Measurements from ENCODE around the gene KIRREL3.

The KIRREL3 gene

DNA sequence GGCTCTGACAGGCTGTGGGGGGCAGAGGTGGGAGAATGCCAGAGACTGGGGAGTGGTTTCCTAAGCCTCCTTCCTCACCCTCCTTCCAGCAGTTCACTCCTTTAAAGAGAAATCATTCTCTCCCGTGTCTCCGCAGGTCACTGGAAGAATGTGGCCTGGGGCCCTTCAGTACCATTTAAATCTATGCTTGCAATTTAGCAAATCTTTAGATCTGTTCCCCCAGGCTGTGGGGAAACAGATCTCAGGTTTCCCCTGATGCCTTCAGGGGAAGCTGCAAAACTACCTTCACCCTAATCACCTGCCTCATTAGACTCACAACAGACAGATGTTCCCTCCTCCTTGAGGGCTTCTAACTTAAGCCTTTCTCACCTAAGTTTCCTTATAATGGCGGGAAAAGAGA is 55.3 kb downstream of the KIRREL3 start:
- TF ChIP-seq, protein P1, sequence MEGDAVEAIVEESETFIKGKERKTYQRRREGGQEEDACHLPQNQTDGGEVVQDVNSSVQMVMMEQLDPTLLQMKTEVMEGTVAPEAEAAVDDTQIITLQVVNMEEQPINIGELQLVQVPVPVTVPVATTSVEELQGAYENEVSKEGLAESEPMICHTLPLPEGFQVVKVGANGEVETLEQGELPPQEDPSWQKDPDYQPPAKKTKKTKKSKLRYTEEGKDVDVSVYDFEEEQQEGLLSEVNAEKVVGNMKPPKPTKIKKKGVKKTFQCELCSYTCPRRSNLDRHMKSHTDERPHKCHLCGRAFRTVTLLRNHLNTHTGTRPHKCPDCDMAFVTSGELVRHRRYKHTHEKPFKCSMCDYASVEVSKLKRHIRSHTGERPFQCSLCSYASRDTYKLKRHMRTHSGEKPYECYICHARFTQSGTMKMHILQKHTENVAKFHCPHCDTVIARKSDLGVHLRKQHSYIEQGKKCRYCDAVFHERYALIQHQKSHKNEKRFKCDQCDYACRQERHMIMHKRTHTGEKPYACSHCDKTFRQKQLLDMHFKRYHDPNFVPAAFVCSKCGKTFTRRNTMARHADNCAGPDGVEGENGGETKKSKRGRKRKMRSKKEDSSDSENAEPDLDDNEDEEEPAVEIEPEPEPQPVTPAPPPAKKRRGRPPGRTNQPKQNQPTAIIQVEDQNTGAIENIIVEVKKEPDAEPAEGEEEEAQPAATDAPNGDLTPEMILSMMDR (IDR thresholded peaks at IDR 0.05; ENCODE audit: borderline replicate concordance, insufficient read depth, low read depth, low read length): no peak
- no peak overlapping the region for H3K4me3 ChIP-seq (ENCODE audit: low read depth, low read length)

DNA sequence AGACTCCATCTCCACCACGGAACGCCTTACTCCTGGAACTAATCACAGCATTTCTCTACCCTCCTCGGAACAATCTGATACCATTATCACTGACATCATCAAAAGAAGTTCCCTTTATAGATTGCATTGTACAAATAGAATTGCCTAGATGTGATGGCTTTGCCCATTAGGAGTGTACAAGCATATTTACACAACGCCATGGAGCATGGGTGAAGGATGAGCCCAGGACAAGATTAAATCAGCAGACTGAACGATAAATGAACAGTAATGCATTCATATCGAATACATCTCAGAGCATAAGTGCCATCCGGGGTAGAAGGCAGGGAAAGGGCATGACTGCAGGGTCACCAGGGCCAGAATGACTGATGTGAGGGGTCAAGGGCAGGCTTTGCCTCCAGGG is 57.3 kb downstream of the KIRREL3 start:
- no peak overlapping the region for H3K4me3 ChIP-seq (ENCODE audit: low read depth, low read length)
- TF ChIP-seq, protein P1 (IDR thresholded peaks at IDR 0.05; ENCODE audit: borderline replicate concordance, insufficient read depth, low read depth, low read length): no peak

DNA sequence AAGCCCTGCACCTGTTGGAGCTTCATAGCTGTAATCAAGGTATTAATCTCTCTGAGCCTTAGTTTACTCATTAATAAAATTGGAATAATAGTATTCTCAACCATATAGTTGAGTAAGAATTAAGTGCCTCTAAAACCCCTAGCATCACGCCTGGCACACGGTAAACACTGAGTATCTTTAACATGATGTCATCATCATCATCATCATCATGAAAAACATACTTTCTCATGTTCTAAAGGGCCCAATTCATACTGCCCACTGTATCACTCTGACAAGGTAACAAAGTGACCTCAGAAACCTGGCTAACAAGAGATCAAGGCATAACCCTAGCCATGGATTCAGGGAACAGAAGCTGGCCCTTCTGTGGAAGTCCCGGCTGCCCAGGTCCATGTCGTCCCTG is 58.4 kb downstream of the KIRREL3 start:
- TF ChIP-seq, protein P1 (IDR thresholded peaks at IDR 0.05; ENCODE audit: borderline replicate concordance, insufficient read depth, low read depth, low read length): no peak
- no peak overlapping the region for H3K4me3 ChIP-seq (ENCODE audit: low read depth, low read length)

DNA sequence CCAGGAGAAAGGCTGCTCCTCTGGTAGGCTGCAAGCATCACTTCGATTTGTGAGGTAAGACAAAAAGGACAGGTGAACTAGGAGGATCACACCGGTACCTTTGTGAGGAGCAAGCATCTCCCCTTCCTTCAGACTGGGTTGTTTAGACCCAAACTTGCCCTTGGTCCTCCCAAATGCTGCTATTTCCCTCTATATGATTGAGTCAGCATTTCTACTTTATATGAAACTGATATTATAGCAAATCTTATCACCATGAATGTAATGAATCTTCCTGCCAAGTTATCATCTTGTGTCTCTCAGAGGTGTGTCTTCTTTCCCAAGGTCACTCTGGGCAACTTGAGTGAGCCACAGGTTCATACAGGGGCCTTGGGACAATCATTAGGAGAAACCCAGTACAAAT is 61.0 kb downstream of the KIRREL3 start:
- H3K4me3 ChIP-seq (ENCODE audit: low read depth, low read length): no peak overlapping the region
- TF ChIP-seq, protein P1 (IDR thresholded peaks at IDR 0.05; ENCODE audit: borderline replicate concordance, insufficient read depth, low read depth, low read length): no peak

DNA sequence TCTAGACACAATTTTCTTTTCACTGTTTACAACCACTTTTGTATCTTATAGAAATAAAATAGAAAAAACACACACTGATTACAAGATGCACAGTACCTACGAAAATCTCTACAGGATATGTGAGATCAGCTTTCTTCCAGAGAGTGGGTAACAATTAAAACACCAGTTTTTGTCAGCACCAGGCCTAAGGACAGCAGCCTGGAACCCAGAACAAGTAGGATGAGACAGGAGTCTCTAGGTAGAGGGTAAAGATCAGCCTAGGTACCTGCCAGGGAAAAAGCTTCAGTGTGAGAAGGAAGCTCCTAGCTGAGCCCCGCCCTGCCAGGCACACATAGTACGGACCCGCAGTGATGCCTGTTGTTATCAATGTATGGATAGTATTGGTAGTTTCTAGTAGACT is 61.9 kb downstream of the KIRREL3 start:
- no peak overlapping the region for H3K4me3 ChIP-seq (ENCODE audit: low read depth, low read length)
- TF ChIP-seq, protein P1 (IDR thresholded peaks at IDR 0.05; ENCODE audit: borderline replicate concordance, insufficient read depth, low read depth, low read length): no peak

DNA sequence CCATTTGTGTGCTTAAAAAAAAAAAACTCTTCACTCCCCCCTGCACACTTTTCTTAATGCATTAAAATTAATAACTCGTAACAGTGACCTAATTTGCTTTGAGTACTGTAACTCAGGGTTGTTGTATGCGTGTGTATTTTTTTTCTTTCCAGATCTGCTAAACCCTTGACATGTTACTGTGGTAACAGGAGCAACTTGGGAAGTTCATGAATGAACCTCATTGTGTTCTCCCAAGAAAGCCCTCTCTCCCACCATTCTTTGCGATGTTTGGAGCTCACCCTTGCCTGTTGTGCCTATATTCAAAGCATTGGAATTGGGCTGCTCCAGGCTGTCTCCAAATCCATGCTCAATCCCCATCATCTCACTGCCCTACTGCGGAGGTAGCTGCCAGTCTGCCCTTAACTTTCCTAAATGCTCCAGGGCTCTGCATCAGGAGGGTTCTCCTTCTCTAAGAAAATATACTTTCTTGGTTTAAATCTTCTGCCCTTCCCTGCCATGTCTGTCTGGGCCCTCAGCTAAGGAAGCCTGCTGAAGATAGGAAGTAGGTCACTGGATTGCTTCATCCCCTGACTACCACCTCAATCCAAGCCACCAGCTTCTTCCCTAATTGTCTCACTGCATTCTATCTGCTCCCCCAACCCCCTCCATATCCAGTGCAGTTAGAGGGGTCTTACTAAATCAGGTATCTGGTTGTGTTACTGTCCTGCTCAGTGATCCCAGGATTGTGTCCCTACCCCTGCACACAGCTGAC is 70.3 kb downstream of the KIRREL3 start:
- TF ChIP-seq, protein P1 (IDR thresholded peaks at IDR 0.05; ENCODE audit: borderline replicate concordance, insufficient read depth, low read depth, low read length): no peak

More for the DNA sequence above, 70.3 kb downstream of the KIRREL3 start:
- H3K4me3 ChIP-seq (ENCODE audit: low read depth, low read length): no peak overlapping the region

Data from GM12875 (cell line).